Hematopoietic multipotent progenitor cell treated with erythropoietin and hydrocortisone succinate and interleukin-3 and kit ligand, for 17 days (in vitro differentiated cells): ENCODE measurements around the gene KIF26B.
"Not testable (repeated sequence)": the region's sequence is repeated elsewhere in the genome, so short reads cannot be mapped to it uniquely, and the experiment has no call there.

ENCODE experiments used
- DNase-seq: peaks from one replicate; pipeline ENCODE4 v3.0.0-alpha.2; 2015; ENCODE audit warnings: low spot score

The KIF26B gene

DNA sequence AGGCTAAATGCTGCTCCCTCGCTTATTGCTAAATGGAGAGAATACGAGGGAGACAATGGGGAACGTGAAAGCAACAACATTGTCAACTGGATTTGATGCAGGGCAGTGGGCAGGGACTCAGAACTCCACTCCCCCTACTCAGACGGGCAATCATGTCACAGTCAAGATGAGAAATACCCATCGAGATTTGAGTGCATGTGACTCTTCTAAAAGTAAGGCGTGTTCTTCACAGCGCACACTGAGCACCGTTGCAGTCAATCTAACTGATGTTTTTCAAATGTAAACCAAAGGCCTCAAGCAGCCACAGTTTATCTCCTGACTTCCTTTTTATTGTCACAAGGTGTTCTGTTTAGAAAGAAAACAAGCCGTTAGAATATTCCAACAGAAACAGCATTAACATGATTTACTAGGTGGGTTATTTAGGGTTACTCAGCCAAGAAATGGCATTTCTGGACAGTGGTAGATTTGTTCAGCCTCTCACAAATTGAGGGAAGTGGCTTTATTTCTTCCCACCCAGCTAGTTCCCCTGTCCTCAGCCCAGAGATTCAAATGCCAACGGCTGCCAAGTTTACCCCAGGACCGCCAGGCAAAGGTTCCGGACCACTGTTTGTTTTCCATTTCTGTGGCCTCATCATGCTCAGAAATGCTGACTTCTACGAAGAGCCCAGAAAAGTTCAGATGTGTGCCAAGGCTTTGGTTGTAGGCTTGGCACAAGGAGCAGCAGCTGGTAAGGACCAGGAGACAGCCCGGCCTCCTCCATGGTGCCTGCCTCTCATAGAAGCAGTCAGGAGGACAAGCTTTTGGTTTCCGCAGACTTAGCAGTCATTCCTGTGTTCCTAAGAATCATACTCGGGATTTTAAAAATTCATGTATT lies 171.4 kb downstream of the KIF26B start:
- DNase-seq = no peak

DNA sequence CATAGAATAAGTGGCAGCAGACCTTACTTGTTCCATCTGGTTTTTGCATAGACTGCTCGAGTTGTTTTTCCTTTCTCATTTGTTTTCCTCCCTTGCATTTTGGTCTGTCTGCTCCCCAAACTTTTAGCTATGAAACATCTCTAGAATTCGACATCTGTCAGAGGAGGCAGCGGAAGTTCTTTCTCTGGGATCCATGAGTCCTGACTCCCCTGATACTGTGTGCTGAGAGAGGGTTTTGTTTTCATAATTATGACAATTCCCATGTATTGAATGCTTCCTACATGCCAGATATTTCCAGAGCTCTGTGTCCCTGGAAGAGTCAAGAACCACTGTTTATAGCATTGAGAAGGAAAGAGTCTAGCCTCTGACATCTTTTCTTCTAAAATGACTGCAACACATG lies 172.6 kb downstream of the KIF26B start:
- no peak for DNase-seq

DNA sequence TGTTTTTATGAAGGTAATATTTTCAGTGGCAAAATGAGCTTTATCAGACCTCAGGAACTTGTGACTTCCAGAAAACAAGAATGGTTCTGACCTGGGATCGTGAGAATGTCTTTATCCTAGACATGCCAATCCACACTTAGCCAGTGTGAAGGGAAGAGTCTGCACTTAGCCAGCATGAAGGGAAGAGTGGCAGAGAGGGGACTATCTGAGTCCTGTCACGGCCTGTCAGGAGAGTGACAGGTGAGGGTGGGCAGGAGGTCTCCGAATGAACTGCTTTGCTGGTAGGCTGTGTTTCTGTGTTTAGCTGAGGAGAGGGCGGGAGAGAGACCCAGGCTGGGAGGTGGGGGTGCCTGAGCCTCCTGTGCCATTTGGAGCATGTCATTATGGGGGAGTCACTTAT lies 173.1 kb downstream of the KIF26B start:
- no peak for DNase-seq

DNA sequence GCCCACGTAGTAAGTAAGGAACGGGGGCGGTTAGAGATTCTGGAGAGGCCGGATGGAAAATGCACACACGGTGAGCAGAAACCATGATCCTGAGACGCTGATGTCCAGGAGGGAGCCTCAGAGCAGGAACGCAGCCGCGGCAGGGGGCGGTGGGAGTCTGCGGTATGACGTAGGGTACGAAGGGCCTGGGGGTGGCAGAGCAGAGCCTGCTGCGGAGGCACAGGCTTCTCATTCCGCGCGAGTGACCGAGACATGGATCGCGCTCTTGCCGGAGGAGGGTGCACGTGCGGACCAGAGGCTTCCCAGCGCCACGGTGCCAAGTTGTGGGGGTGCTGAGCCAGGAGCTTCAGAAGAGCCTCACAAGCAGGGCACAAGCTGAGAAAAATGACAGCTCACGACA lies 176.2 kb downstream of the KIF26B start:
- DNase-seq = no peak

DNA sequence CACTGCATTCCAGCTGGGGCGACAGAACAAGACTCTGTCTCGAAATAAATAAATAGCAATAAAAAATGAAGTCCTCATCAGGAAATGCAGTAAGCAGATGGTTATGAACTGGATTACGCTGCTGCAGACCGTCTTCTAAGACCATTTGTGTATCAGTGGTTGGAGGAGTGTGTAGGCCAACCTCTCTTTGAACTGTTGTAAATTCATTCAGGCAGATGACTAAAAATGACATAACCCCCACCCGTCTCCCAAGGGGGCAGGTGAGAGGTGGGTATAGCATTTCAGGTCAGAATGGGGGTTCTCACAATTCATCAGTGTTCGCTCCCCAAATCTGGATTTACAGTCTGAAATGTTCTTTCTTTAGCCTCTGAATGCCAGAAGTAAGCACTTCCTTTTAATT lies 177.3 kb downstream of the KIF26B start:
- DNase-seq = no peak

DNA sequence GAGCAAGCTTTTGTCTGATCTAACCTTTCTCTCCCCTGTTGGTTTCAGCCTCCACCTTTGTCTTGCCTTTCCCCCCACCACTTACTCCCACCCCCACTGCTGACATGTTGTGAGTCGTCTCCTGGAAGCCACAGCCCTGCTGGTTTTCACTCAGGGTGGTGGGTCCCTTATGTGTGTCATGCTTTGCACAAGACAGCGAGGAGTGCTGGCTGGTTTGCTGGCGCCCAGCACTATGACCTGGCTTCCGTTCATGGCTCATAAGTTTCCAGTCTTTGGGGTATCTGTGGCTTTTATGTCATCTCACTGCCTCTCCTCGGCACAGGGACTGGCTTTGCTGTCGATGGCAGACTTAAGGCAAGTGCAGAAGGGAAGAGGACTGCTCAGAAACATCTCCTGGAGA lies 177.7 kb downstream of the KIF26B start:
- no peak for DNase-seq

DNA sequence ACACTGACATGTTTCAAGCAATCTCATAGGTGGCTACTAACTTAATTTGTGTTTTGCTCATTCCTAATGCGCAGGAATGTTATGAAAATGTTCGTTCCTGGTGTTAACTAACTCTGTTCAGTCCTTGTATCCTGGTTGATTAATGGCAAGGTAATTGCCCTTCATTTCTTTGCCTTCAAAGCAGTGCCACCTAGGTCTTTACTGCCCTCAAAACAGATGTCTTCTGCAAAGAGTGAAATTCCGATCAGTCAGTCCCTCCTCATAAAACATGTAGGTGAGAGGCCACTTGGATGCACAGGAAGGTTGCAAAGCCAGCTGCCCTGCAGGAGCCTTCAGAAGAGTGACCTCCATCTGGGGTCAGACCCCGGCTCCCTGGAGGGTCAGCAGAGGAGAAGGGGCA lies 179.4 kb downstream of the KIF26B start:
- DNase-seq = no peak

DNA sequence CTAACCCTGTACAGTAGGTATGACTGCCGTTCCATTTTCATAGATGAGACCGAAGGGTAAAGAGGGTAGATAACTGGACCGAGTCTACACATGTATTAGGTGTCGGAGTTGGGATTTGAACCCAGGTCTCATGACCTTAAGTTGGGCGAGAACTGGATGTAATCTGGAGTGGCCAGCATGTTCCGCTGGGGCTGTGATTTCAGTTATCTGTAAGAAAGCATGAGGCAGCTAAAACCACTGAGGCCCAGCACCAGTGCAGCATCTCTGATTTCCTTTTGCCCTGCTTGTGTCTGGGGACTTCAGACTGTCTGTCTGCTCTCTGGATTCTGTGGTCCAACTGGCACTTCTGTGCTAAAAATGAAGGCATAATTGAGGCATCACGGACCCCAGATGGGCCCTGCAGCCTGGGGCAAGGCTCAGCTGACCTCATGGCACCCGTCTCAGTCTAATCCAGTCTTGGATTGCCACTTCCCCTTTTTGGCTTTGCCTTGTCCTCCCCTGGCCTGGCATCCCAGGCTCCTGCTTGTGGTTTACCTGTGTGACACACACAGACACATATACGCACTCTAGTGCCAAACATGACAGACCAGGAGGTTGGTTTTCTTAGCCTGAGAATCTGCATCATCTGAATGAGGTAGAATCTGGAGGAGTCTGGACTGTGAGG lies 180.2 kb downstream of the KIF26B start:
- DNase-seq = no peak

DNA sequence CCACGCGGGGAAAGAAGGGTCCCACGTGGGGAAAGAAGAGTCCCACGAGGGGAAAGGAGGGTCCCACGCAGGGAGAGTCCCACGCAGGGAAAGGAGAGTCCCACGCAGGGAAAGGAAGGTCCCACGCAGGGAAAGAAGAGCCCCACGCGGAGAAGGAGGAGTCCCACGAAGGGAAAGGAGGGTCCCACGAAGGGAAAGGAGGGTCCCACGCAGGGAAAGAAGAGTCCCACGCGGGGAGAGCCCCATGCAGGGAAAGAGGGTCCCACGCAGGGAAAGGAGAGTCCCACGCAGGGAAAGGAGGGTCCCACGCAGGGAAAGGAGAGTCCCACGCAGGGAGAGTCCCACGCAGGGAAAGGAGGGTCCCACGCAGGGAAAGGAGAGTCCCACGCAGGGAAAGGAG lies 180.9 kb downstream of the KIF26B start:
- DNase-seq = not testable (repeated sequence)

DNA sequence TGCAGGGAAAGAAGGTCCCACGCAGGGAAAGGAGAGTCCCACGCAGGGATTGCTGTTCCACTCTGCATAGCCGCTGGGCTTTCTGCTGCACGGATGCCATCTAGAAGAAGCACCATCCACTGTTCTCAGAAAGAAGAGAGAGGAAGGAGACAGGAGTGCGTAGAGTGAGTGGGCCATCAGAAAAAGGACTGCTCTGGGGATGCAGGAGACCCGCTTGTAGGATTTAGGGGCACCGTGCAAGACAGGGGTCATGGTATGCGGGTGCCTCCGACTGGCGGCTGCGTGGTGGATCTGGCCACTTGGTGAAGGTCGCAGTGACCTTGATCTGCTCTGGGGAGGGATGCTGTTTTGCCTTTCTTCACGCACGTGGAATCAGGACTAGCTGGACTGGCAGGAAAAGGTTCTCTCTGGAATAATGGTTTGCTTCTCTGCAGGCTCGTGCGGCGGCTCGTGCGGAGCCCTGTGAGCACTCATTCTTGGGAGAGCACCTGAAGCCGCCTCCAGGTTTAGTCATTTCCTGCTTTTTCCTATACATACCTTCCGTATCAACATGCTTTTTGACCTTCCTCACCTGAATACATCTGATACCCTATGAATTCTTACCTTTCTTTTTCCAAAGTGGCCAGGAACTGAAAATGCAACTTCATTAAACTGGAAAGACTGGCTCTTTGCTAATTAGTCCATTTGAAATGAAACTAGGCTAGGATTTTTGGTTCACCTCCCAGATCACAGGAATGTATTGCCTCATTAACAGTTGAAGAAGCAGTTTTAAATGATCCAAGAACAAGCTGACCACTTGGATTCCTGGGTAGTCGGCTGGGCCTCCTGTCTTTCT lies 181.6 kb downstream of the KIF26B start:
- no peak for DNase-seq

DNA sequence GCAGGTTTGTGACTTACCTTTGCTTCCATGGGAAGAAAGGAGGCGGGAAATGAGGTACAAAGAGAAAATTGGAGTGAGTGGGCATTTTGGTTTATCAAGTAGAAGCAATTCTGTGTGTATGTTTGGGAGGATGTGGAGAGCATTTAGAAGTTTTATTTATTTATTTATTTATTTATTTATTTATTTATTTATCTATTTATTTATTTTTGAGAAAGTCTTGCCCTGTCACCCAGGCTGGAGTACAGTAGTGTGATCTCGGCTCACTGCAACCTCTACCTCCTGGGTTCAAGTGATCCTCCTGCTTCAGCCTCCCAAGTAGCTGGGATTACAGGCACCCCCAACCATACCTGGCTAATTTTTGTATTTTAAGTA lies 182.2 kb downstream of the KIF26B start:
- DNase-seq = not testable (repeated sequence)

DNA sequence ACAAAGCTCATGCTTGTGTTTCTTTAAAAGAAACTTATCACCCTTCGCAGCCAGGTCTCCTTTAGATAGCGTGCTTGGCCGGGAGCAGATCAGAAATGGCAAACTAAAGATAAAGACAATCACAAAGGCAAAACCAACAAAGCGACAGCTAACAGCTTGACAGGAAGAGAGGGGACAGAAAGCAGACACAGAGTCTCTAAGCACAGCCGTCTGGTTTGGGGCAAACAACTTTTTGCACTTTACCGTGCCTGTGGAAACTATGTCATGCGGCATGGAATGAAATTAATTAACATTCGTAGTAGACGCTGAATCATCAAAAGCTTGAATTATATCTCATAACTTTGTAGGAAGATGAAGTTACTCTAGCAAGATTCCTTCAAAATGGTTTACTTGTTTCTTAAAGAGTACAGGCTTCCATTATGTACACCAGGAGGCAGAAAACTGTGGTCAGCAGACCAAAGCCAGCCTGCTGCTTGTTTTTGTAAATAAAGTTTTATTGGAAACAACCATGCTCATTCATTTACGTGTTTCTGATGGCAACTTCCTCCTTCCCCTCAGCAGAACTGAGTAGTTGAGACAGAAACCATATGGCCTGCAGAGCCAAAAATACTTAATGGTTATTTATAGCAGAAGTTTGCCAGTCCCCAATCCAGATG lies 183.2 kb downstream of the KIF26B start:
- no peak for DNase-seq

DNA sequence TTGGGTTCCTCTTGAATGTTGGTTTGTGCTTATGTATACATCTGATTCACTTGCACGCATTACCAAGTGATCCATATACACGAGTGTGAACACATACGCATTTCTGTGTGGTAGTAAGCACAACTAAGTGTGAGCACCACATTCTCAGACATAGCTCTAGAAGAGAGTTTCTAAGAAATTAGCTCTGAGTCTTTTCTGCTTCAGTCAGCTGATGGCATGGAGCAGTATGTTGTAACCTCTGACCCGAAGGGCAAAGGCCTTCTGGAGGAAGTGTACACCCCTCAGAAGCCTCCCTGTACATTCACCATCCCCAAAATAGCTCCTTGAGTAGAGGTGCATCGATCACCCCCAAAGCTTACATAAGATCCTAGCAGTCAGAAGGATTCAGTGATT lies 183.7 kb downstream of the KIF26B start:
- DNase-seq = no peak

DNA sequence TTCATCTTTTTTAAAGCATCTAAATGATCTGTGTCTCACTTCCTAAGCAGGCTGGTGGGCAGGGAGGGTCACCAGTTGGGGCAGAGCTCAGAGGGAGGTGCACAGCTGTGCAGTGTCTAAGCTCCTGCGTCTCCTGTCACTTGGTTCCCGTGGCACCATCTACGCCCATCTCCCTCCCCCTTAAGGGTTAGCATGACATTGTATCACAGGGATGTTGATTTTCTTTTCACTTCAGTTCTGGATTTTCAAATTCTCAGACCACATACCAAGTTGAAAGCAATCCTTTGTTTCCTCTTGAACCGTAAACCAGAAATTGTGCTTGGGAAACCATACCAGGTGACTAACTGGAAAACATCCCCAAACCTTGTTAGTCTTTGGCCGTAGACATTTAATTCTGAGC lies 187.0 kb downstream of the KIF26B start:
- DNase-seq = no peak

DNA sequence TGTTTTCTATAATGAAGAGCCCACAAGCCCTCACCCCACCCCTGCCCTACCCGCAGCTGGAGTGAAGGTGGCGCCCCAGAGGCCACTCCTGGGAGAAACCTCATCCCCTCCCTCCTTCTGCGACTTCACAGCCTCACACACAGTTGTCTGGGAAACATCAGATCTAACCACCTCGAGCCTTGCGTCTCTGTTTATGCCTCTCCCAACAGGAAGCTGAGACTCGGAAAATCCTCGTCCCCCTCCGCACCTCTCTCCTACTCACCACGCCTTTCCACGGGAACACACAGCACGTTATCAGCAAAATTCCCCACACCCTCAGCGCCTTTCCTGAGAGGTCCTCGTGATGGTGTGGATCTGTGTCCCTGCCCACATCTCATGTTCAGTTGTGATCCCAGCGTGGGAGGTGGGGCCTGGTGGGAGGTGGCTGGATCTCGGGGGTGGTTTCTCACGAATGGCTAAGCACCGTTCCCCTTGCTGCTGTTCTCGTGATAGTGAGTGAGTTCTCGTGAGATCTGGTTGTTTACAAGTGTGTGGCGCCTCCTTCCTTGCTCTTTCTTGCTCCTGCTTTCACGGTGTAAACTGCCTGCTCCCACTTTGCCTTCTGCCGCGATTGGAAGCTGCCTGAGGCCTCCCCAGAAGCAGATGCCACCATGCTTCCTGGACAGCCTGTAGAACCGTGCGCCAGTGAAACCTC lies 190.6 kb downstream of the KIF26B start:
- no peak for DNase-seq

DNA sequence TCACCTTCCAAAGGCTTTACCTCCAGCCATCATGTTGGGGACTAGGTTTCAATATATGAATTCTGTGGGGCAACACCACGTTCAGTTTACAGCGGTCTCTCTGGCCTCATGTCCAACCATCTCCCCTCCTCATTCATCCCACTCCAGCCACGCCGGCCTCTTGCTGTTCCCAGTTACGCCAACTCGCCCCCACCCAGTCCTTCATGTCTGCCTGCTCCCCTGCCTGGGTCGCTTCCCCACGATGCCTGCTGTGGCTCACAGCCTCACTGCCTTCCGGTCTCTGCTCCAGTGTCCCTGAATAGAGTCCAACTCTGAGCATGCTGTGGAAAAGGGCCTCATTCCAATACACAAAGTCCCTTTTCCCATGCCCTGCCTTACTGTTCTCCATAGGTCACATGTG lies 193.8 kb downstream of the KIF26B start:
- no peak for DNase-seq

DNA sequence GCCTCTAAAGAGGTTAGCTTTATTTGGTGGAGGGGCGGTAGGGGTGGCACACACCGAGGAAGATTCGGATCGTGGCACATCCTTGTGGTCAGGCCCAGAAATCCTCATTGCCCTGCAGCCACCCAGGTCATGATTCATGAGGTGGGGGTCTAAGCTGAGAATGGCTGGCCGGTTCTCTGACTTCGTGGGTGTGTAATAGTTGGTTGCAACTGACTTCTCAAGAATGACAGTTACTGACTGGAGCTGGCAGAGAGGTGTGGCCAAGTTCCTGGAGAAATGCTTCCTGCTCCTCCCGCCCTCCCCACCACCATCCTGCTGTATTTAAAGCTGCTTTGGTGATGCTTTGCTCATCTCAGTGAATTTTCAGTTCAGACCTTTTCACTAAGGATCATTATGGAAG lies 198.6 kb downstream of the KIF26B start:
- no peak for DNase-seq

DNA sequence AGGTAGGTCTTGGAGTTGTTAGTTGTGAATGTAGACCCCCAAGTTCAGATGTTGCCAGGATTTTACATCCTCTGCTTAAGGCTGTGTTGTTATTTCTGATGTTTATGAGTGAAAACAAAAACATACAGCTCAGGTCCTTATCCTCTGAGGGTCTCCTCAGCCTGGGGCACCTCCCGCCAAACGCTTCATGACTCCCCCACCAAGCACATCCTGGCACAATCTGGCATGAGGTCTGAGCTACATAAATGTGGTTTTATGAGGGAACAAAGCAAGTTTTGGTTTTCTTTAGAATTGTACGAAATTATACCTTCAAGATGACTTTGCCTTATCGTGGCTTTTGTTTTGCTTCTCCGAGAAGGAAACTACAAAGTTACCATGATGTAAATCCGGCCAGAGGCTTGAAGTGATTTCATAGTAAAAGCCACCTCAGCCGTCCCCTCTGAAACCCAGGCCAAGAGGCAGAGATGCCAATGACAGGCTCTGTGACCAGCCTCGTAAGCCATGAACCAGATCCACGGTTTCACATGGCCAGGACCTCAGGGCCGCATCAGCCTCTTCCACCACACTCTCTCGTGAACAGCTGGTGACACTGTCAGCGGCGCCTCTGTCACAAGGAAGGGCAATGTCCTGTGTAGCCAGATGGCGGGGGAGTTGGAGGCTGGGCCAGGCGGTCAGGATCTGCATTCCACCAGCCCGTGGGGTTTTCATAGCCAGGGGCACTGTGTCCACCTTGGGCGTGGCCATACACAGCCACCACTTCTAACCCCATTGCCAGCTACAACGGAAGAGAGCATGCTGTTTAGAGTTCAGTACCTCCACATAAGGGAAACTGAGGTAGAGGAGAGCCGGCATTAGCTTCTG lies 199.4 kb downstream of the KIF26B start:
- DNase-seq = no peak

DNA sequence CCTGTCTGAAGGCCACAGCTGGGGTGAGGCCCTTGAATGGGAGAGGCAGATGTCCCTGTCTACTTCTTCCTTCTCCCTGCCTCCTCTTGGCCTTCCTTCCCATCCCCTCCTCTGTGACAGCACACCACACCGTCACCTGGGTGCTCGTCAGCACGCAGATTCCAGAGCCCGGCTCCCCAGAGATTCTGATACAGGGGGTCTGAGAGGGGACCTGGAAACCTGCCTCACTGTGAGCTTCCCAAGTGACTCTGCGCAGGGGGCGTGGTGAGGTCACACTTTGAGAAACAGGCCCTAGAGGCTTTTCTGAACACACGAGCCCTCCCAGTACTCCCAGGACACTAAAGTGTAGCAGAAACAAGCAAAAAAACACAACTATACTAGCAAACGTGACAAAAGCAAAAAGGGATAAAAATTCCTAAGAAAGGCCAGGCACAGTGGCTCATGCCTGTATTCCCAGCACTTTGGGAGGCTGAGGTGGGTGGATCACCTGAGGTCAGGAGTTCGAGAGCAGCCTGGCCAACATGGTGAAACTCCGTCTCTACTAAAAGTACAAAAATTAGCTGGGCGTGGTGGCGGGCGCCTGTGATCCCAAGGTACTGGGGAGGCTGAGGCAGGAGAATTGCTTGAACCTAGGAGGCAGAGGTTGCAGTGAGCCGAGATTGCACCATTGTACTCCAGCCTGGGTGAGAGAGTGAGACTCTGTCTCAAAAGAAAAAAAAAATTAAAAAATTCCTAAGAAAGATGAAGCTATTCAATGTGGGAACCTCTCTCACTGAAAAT lies 201.3 kb downstream of the KIF26B start:
- DNase-seq = not testable (repeated sequence)
